Daoy (cell line): ENCODE results near the gene KCNIP1. TPM values are rescaled to one million over a fixed set of nuclear protein-coding genes. Genes with fewer than 3 reads are reported as not detected.

ENCODE experiments used
- DNase-seq: peaks from one replicate; pipeline ENCODE4 v3.0.0-alpha.2; 2015; ENCODE audit warnings: low read depth
- total RNA-seq: library from RNA; depleted of rRNA; stranded (reverse); fragments of >200 nt; shearing (Covaris generic); gene quantifications from 2 replicates; pipeline ENCODE4 v1.2.3, GENCODE V29; 2014

Gene KCNIP1
- total RNA-seq, 1 experiment from 2014 or later, result 1.9 TPM

DNA sequence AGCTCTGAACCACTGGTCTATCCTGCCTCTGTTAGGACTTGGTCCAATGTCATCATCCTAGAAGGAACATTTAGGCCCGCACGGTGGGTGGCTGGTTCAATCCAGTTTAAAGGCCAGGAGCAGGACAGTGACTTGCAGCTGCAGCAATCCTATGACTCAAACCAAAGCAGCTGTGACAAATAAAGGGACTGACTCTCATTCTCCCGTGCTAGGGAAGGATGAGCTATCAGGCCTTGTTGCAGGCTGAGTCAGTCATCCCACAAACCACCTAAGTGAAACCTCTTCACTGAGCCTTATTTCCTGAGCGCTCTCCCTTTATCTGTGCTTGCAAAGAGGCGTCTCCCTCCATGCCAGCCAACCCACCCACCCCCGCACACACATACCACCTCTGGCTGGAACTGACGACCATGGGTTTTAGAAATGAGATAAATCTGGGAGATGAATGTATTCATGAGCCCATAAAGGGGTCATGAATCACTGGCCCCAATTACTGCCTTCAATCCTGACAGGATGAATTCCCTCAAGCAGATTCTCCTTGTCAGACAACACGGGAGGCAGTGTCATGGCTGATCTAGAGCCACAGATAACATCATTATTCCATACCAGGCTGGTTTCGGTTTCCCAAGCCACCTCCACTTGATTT lies 93.4 kb downstream of the KCNIP1 start:
- DNase-seq, result peak; percentile 91

- peak; percentile 57 for DNase-seq
These were observed 94.1 kb downstream of the KCNIP1 start for GRCh38 chr5:170597872-170598271.

DNA sequence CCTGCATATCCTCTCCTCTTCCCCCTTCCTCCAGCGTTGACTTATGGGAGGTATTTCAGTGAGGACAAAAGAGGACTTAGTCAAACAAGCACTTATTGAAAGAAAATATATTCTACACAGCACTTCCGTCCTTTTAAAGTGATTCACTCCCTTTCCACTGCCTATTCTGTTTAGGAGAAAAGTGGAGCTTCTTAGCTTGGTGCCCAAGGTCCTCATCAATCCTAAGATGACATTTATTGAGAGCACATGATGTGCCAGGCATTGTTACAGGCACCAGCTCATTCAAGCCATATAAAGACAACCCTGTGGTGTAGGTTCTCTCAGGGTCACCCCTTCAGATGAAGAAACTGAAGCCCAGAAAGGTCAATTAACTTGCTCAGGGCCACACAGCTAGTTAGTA lies 95.9 kb downstream of the KCNIP1 start:
- no peak for DNase-seq

DNA sequence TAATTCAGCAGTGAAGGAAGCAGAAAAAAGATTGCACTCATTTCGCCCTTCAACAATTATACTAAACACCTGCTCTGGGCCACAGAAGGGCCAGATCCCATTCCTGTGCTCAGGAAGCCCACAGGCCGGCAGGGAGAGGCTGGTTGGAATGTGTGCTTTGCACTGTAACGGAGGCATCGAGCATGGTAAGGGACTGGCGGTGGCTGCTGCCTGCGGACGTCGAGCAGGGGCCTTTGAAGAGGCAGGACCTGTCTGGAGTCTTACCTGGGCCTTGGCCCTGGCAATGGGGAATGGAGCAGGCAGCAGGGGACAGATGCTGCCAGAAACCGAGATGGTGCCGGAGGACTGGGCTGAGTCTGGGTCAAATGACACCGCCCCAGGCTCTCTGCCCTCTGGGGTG lies 97.8 kb downstream of the KCNIP1 start:
- DNase-seq, result no peak

- DNase-seq, result no peak
These were observed 99.3 kb downstream of the KCNIP1 start for GRCh38 chr5:170603109-170603508.

- DNase-seq, result peak; percentile 70
These were observed 100.1 kb downstream of the KCNIP1 start for GRCh38 chr5:170603578-170604565.

GRCh38 chr5:170606941-170607340 lies 103.1 kb downstream of the KCNIP1 start:
- DNase-seq, result no peak

- DNase-seq, result no peak
These were observed 107.8 kb downstream of the KCNIP1 start for GRCh38 chr5:170611449-170612090.

DNA sequence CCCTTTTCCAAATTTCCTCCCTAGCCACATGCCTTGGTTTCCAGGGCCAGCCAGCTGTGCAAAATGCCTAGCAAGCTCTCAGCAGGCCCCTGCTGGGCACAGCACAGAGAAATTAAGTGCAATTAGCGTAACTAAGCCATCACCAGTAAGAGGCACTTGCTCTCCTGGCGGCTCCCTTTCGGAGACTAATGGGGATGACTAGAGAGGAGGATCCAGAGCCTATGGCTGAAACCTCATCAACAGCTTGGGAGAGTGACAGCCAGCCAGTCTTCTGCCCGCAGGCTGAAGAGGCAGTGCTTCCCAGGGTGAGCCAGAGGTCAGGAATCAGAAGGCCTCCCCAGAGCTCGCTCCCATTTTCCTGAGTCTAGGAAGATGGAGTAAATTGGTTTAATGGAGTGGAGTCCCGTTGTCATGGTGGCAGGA lies 108.4 kb downstream of the KCNIP1 start:
- DNase-seq, result no peak

- no peak for DNase-seq
These were observed 110.3 kb downstream of the KCNIP1 start for GRCh38 chr5:170614065-170614490.

GRCh38 chr5:170614720-170615119 lies 110.9 kb downstream of the KCNIP1 start:
- peak; percentile 87 for DNase-seq

DNA sequence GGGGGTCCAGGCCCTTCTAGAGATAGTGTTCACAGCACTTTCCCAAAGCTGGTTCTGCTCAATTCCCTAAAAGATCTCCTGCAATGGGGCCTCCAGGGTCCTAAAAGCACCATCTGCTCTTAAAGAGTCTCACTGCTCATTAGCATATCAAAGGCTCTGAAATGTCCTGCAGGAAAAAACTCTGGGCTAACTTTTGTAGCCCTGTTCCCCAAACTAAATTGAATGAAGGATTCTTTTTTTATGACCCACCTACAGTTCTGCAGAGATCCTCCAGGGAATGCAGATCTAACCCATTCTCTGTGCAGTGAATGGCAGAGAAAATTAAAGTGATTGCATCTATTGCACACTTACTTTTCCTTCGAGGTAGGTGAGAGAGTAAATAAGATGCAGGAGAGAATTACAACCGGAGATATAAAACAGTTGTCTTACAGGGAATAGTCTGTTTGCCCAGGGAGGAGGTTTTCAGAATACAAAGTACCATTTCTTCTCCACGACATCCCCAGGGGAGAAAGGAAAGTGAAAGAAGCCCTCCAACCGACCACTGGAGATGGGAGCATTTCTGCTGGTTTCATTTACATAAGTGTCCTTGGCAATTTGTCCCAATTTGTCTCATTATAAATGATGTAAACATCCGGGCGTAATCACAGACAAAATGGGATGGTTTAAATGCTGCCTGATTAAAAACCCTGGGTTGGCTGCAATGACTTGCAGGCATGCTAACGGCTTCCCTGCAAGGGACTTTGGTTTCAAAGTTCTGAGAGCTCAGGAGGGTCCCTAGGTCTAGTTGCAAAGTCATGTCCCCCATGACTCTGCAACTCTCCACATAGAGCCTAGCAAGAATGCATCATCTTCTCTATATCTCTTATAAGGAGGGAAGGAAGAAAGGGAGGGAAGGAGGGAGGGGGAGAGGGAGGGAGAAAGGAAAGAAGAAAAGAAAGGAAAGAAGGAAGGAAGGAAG lies 114.0 kb downstream of the KCNIP1 start:
- DNase-seq, result no peak

DNA sequence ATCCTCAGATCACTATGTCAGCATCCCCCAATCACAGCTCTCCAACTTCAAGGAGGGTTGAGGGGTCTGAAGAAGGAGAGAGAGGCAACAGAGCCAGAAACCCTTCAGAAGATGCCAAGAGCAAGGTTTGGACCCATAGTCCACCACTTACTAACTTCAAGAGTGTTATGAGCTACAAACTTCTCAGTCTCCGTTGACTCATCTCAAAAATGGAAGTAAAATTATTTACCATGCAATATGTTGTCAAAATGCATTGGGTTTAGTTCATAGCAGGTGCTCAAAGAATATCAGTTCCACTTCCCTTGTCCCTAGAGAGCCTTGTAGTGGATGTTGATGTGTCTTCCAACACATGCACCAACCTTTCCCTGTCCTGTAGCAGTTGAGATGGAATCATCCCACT lies 116.0 kb downstream of the KCNIP1 start:
- DNase-seq, result no peak

DNA sequence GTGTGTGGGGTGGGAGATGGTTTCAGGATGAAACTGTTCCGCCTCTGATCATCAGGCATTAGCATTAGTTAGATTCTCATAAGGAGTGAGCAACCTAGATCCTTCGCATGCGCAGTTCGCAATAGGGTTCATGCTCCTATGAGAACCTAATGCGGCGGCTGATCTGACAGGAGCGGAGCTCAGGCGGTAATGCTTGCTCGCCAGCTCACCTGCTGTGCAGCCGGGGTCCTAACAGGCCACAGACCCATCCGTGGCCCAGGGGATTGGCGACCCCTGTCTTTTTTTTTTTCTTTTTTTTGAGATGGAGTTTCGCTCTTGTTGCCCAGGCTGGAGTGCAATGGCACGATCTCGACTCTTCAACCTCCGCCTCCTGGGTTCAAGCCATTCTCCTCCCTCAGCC lies 119.1 kb downstream of the KCNIP1 start:
- DNase-seq, result no peak

DNA sequence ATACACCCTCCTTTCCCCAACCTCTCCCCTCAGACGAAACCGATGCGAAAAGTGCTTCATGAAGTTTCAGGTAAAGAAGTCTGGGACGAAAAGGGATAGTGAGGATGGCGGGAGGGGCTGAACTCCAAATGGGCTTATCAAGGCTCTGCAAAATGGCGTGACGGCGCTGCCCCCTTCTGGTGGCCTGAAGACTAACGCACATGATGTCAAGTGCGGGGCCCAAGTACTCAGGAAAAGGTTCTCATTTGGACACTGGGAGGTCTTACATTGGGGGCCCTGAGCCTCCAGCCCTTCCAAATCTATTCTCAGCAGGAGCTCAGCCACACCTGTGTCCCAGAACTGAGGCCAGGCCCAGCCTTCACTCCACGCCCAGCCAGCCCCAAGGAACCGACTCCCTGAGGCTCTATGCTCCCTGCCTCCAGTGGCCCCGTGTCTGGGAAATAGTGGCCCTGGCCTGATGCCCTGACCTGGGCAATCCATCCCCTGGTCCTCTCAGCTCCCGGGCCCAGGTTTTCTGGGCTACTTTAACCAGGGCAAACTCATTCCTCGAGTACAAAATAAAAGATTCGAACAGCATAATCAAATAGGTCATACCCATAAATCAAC lies 119.9 kb downstream of the KCNIP1 start:
- DNase-seq, result peak; percentile 79

GRCh38 chr5:170625221-170626165 lies 121.7 kb downstream of the KCNIP1 start:
- DNase-seq, result no peak

GRCh38 chr5:170626507-170627150 lies 122.8 kb downstream of the KCNIP1 start:
- no peak for DNase-seq

DNA sequence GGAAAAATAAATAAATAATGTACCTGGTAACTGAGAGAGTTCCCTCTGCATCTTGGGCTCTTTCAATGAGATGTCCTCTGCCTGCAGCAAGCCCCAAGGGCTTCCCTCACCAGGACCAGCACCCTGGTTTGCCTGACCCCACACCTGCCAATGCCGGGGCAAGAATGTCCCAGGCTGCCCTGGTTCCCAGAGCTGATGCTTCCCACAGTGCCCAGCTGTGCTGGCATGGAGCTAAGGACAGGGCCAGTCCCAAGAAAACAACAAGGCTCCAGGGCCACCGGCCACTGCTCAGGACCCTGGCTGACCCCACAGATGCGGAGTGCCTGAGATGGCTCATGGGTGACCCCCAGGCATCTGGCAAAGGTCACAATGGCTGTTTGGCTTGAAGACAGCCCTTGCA lies 123.5 kb downstream of the KCNIP1 start:
- DNase-seq, result no peak

GRCh38 chr5:170628028-170628427 lies 124.2 kb downstream of the KCNIP1 start:
- no peak for DNase-seq
